HepG2 (cell line): ENCODE data around the gene FUCA1. TPM values are rescaled to one million over a fixed set of nuclear protein-coding genes. Genes with fewer than 3 reads are reported as not detected.
A peak's percentile ranks its signal among the peaks of the same experiment; 100 is the strongest.

Source experiments
- ARNT2 ChIP-seq: sonication (generic); formaldehyde crosslinking; IDR thresholded peaks from 2 replicates; pipeline ENCODE4 v1.8.0; 2022; ENCODE audit warnings: mild to moderate bottlenecking, low read depth, missing genetic modification reagents, moderate library complexity
- GLI4 ChIP-seq: sonication (generic); formaldehyde crosslinking; IDR thresholded peaks from 2 replicates; pipeline ENCODE4 v1.5.1; 2020; ENCODE audit warnings: missing genetic modification reagents, mild to moderate bottlenecking, moderate library complexity, borderline replicate concordance
- MTA1 ChIP-seq: sonication (generic); formaldehyde crosslinking; IDR thresholded peaks from 2 replicates; pipeline ENCODE4 v1.4.0; 2020; ENCODE audit warnings: missing genetic modification reagents, mild to moderate bottlenecking, borderline replicate concordance
- NFIB ChIP-seq: sonication (generic); formaldehyde crosslinking; IDR thresholded peaks from 2 replicates; pipeline ENCODE4 v1.9.0; 2021; ENCODE audit warnings: missing genetic modification reagents, mild to moderate bottlenecking, borderline replicate concordance
- PAX8 ChIP-seq: sonication (generic); formaldehyde crosslinking; IDR thresholded peaks from 2 replicates; pipeline ENCODE4 v1.8.0; 2022; ENCODE audit warnings: mild to moderate bottlenecking, missing genetic modification reagents, borderline replicate concordance
- PHF20 ChIP-seq: sonication (generic); formaldehyde crosslinking; IDR thresholded peaks from 2 replicates; pipeline ENCODE4 v1.5.0; 2020; ENCODE audit warnings: mild to moderate bottlenecking, missing genetic modification reagents
- PITX1 ChIP-seq: sonication (generic); formaldehyde crosslinking; IDR thresholded peaks from 2 replicates; pipeline ENCODE4 v1.5.1; 2020; ENCODE audit warnings: mild to moderate bottlenecking, missing genetic modification reagents
- POLR2AphosphoS5 ChIP-seq: IDR thresholded peaks from 2 replicates; pipeline ENCODE4 v1.6.1; 2012; ENCODE audit warnings: low read depth, low read length
- RCOR2 ChIP-seq: IDR thresholded peaks from 2 replicates; pipeline ENCODE4 v1.6.1; 2016; ENCODE audit warnings: missing biosample characterization, missing genetic modification reagents
- RFX3 ChIP-seq: IDR thresholded peaks from 2 replicates; pipeline ENCODE4 v1.6.1; 2016; ENCODE audit warnings: missing biosample characterization, missing genetic modification reagents
- SOX13 ChIP-seq, 3 experiments: fragments of 450-650 bp in 1 of 3; sonication (generic) in 1 of 3; formaldehyde crosslinking in 1 of 3; IDR thresholded peaks in 2 of 3; conservative IDR thresholded peaks in 1 of 3; 2 replicates each; pipeline versions ENCODE4 v1.5.0 to v1.6.1; 2016 to 2020; ENCODE audit warnings: antibody characterized with exemption in 1 of 3, mild to moderate bottlenecking in 1 of 3, missing compliant biosample characterization in 1 of 3, missing genetic modification reagents in 1 of 3, moderate library complexity in 1 of 3
- STAG1 ChIP-seq: sonication (generic); formaldehyde crosslinking; IDR thresholded peaks from 2 replicates; pipeline ENCODE4 v1.4.0; 2020; ENCODE audit warnings: missing genetic modification reagents
- TEF ChIP-seq: sonication (generic); formaldehyde crosslinking; IDR thresholded peaks from 2 replicates; pipeline ENCODE4 v1.5.0; 2020; ENCODE audit warnings: missing genetic modification reagents
- ZKSCAN1 ChIP-seq: fragments of 150-350 bp; IDR thresholded peaks from 2 replicates; pipeline ENCODE4 v1.6.1; 2014; ENCODE audit warnings: low read length
- ZNF10 ChIP-seq: sonication (generic); formaldehyde crosslinking; IDR thresholded peaks from 2 replicates; pipeline ENCODE4 v1.4.0; 2020; ENCODE audit warnings: mild to moderate bottlenecking, low read depth, missing genetic modification reagents, borderline replicate concordance
- ZNF124 ChIP-seq: sonication (generic); formaldehyde crosslinking; IDR thresholded peaks from 2 replicates; pipeline ENCODE4 v1.4.0; 2020; ENCODE audit warnings: missing genetic modification reagents
- ZNF230 ChIP-seq: sonication (generic); formaldehyde crosslinking; IDR thresholded peaks from 2 replicates; pipeline ENCODE4 v1.4.0; 2020; ENCODE audit warnings: mild to moderate bottlenecking, missing genetic modification reagents
- ZNF788 ChIP-seq: sonication (generic); formaldehyde crosslinking; IDR thresholded peaks from 2 replicates; pipeline ENCODE4 v1.5.0; 2020; ENCODE audit warnings: mild to moderate bottlenecking, missing genetic modification reagents, borderline replicate concordance
- polyA plus RNA-seq, 8 experiments: library from polyadenylated mRNA; depleted of rRNA in 3 of 8; stranded (reverse) in 7 of 8; unstranded in 1 of 8; fragments of >200 nt; fragmentation: Illumina TruSeq in 4 of 8; extraction: Trizol in 4 of 8; gene quantifications; 2 replicates each; pipeline versions ENCODE4 v1.2.1 to v1.2.3, GENCODE V29; 2011 to 2016; ENCODE audit warnings: low read depth in 4 of 8, missing spikeins in 1 of 8, mixed read lengths in 1 of 8; ENCODE audit not compliant: insufficient read depth in 1 of 8
- total RNA-seq, 5 experiments: library from RNA; depleted of rRNA; stranded (reverse); fragments of >200 nt; fragmentation: Illumina TruSeq; extraction: Trizol; gene quantifications; 2 replicates each; pipeline ENCODE4 v1.2.3, GENCODE V29; 2016; ENCODE audit warnings: low read depth in 1 of 5
- TF ChIP-seq, protein P1 (sequence below): sonication (generic); formaldehyde crosslinking; conservative IDR thresholded peaks from 2 replicates; pipeline ENCODE4 v1.4.0; 2020; ENCODE audit warnings: missing genetic modification reagents
- TF ChIP-seq, protein P2 (sequence below): sonication (generic); formaldehyde crosslinking; IDR thresholded peaks from 2 replicates; pipeline ENCODE4 v1.5.0; 2020; ENCODE audit warnings: mild to moderate bottlenecking, missing genetic modification reagents, moderate library complexity
- TF ChIP-seq, protein P3 (sequence below): sonication (generic); formaldehyde crosslinking; IDR thresholded peaks from 2 replicates; pipeline ENCODE4 v1.4.0; 2020; ENCODE audit warnings: missing genetic modification reagents

Gene FUCA1
- total and polyA plus RNA-seq, 2 of the 13 experiments (the other 11 are each of a cell fraction or from before 2014, with no cell fraction given): 32.7 to 33.6 TPM

- TF ChIP-seq, protein P1, sequence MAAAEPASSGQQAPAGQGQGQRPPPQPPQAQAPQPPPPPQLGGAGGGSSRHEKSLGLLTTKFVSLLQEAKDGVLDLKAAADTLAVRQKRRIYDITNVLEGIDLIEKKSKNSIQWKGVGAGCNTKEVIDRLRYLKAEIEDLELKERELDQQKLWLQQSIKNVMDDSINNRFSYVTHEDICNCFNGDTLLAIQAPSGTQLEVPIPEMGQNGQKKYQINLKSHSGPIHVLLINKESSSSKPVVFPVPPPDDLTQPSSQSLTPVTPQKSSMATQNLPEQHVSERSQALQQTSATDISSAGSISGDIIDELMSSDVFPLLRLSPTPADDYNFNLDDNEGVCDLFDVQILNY (CRISPR knock-in tag): no peak
- TF ChIP-seq ARNT2 (no peak), ZNF230 (CRISPR knock-in tag) (no peak), MTA1 (CRISPR knock-in tag) (no peak), POLR2AphosphoS5 (no peak), PAX8 (CRISPR knock-in tag) (no peak), ZNF10 (CRISPR knock-in tag) (no peak), NFIB (CRISPR knock-in tag) (no peak), RFX3 (CRISPR knock-in tag) (no peak), RCOR2 (CRISPR knock-in tag) (no peak), GLI4 (CRISPR knock-in tag) (no peak), ZNF788 (peak; percentile 41; the same call in 1 of the 2 replicates), PHF20 (CRISPR knock-in tag) (no peak), STAG1 (CRISPR knock-in tag) (peak; percentile 90), ZKSCAN1 (no peak), SOX13 (IDR thresholded peaks at IDR 0.05) (no peak), SOX13 (CRISPR knock-in tag; conservative IDR thresholded peaks at IDR 0.05 in 1 of 2, IDR thresholded peaks at IDR 0.05 in 1 of 2) (no peak), TEF (CRISPR knock-in tag) (no peak), PITX1 (no peak), ZNF124 (CRISPR knock-in tag) (no peak)
- TF ChIP-seq, protein P2, sequence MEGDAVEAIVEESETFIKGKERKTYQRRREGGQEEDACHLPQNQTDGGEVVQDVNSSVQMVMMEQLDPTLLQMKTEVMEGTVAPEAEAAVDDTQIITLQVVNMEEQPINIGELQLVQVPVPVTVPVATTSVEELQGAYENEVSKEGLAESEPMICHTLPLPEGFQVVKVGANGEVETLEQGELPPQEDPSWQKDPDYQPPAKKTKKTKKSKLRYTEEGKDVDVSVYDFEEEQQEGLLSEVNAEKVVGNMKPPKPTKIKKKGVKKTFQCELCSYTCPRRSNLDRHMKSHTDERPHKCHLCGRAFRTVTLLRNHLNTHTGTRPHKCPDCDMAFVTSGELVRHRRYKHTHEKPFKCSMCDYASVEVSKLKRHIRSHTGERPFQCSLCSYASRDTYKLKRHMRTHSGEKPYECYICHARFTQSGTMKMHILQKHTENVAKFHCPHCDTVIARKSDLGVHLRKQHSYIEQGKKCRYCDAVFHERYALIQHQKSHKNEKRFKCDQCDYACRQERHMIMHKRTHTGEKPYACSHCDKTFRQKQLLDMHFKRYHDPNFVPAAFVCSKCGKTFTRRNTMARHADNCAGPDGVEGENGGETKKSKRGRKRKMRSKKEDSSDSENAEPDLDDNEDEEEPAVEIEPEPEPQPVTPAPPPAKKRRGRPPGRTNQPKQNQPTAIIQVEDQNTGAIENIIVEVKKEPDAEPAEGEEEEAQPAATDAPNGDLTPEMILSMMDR: peak; percentile 94
- TF ChIP-seq, protein P3, sequence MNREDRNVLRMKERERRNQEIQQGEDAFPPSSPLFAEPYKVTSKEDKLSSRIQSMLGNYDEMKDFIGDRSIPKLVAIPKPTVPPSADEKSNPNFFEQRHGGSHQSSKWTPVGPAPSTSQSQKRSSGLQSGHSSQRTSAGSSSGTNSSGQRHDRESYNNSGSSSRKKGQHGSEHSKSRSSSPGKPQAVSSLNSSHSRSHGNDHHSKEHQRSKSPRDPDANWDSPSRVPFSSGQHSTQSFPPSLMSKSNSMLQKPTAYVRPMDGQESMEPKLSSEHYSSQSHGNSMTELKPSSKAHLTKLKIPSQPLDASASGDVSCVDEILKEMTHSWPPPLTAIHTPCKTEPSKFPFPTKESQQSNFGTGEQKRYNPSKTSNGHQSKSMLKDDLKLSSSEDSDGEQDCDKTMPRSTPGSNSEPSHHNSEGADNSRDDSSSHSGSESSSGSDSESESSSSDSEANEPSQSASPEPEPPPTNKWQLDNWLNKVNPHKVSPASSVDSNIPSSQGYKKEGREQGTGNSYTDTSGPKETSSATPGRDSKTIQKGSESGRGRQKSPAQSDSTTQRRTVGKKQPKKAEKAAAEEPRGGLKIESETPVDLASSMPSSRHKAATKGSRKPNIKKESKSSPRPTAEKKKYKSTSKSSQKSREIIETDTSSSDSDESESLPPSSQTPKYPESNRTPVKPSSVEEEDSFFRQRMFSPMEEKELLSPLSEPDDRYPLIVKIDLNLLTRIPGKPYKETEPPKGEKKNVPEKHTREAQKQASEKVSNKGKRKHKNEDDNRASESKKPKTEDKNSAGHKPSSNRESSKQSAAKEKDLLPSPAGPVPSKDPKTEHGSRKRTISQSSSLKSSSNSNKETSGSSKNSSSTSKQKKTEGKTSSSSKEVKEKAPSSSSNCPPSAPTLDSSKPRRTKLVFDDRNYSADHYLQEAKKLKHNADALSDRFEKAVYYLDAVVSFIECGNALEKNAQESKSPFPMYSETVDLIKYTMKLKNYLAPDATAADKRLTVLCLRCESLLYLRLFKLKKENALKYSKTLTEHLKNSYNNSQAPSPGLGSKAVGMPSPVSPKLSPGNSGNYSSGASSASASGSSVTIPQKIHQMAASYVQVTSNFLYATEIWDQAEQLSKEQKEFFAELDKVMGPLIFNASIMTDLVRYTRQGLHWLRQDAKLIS: no peak
These were observed 48.4 kb upstream of the FUCA1 start (continued) for GRCh38 chr1:23916209-23917131.
